Measurements from ENCODE around the gene HDHD2.

The HDHD2 gene

DNA sequence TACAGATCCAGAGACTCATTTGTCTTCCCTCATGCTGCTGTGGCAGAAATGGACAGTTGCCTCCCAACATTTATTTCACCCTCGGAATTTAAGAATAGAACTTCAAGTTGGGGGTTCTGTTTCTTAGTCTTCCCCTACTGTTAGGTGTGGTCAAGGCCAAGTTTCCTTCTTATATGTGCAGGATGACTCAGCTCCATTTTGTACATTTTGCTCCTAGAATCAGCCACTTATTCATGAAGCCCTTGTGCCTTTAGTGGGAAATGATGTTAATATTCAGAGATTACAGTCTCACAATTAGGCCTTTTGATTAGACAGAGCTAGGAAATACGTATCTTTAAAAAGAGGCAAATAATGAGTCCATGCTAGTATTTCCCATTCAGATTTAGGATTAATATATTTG lies 68.7 kb downstream of the HDHD2 start:
- no peak overlapping the region for H3K27ac ChIP-seq
- TF ChIP-seq, protein P1, sequence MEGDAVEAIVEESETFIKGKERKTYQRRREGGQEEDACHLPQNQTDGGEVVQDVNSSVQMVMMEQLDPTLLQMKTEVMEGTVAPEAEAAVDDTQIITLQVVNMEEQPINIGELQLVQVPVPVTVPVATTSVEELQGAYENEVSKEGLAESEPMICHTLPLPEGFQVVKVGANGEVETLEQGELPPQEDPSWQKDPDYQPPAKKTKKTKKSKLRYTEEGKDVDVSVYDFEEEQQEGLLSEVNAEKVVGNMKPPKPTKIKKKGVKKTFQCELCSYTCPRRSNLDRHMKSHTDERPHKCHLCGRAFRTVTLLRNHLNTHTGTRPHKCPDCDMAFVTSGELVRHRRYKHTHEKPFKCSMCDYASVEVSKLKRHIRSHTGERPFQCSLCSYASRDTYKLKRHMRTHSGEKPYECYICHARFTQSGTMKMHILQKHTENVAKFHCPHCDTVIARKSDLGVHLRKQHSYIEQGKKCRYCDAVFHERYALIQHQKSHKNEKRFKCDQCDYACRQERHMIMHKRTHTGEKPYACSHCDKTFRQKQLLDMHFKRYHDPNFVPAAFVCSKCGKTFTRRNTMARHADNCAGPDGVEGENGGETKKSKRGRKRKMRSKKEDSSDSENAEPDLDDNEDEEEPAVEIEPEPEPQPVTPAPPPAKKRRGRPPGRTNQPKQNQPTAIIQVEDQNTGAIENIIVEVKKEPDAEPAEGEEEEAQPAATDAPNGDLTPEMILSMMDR (conservative IDR thresholded peaks at IDR 0.05) = no peak
- TF ChIP-seq ZFX (IDR thresholded peaks at IDR 0.05) = no peak

DNA sequence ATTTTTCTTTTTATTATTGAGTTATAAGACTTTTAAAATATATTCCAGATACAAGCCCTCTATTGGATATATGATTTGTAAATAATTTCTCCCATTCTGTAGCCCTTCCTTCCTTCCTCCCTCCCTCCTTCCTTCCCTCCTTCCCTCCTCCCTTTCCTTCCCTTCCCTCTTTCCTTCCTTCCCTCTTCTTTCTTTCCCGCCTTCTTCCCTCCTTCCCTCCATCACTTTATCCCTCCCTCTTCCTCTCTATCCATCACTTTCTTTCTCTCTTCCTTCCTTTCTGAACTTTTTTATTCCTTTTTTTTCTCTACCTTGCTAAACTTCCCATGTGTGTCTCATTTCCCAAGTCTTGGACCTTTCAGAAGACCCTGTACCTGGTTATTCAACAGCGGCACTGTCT lies 69.4 kb downstream of the HDHD2 start:
- no peak for TF ChIP-seq ZFX (IDR thresholded peaks at IDR 0.05)
- TF ChIP-seq, protein P1 (conservative IDR thresholded peaks at IDR 0.05) = no peak
- H3K27ac ChIP-seq = no peak overlapping the region

DNA sequence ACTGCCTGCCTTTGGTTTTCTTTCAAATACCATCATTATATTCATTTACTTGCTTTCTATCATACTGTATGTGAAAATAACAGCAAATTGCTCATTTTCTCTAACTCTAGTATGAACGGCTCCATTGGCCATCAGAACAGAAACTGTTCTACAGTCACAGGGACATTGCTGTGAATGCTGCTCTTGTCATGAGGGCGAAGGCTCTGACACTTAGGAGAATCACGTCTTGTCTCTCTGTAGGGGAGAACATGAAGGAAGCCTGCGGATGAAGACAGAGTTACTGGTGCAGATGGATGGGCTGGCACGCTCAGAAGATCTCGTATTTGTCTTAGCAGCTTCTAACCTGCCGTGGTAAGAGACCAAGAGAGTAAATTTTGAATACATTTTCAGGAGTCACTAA lies 73.2 kb downstream of the HDHD2 start:
- TF ChIP-seq, protein P1 (conservative IDR thresholded peaks at IDR 0.05) = no peak
- no peak for TF ChIP-seq ZFX (IDR thresholded peaks at IDR 0.05)

DNA sequence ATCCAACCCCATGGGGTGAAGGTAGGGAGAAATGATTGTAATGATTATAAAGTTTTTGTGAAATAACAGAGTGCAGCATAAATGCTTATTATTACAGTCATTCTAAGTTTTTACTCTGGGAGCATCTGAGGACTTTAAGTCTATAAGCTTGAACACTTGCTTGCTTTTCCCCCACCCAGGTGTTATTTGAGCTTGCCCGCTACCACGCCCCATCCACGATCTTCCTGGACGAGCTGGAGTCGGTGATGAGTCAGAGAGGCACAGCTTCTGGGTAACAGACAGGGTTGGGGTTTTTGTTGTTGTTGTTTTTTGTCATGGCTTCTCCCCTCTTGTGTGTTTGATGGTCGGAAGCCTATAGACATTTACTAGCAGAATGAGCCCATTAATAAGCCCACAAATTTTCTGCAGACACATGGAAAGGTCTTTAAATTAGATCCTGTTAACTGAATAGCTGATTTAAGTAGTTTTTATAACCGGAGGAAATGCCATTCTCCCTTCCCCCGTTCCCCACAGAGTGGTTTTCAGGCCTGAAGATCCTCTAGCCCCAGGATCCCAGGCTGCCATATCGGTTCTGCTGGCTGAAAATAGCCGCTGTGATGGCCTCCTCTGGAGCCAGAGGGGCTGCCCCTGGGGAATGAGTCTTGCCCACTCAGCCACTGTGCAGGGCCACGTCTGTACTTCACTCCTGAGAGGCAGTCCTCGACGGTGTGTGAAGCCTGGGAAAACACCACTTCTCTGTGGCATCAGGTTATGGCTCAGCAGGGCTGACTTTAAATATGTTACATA lies 75.0 kb downstream of the HDHD2 start:
- no peak for TF ChIP-seq ZFX (IDR thresholded peaks at IDR 0.05)
- TF ChIP-seq, protein P1 (conservative IDR thresholded peaks at IDR 0.05) = no peak
- H3K27ac ChIP-seq = no peak overlapping the region

More for the DNA sequence above, 73.2 kb downstream of the HDHD2 start:
- H3K27ac ChIP-seq = no peak overlapping the region

DNA sequence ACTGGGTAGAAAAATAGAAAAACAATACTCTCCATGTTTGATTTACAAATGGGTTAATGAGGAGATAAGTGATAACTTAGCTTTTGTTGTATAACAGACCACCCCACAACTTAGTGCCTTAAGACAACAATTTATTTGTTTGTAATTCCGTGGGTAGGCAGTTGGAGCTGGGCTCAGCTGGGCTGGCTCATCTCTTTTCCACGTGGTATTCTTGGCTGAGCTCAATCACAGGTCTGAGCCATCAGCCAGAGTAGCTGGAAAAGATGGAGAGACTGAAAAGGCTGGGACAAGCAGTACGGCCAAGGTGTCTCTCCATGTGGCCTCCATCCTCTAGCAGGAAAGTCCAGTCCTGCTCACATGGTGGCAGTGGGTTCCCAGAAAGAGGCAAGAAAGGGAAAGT lies 82.7 kb downstream of the HDHD2 start:
- H3K27ac ChIP-seq = no peak overlapping the region
- no peak for TF ChIP-seq ZFX (IDR thresholded peaks at IDR 0.05)
- TF ChIP-seq, protein P1 (conservative IDR thresholded peaks at IDR 0.05) = no peak

DNA sequence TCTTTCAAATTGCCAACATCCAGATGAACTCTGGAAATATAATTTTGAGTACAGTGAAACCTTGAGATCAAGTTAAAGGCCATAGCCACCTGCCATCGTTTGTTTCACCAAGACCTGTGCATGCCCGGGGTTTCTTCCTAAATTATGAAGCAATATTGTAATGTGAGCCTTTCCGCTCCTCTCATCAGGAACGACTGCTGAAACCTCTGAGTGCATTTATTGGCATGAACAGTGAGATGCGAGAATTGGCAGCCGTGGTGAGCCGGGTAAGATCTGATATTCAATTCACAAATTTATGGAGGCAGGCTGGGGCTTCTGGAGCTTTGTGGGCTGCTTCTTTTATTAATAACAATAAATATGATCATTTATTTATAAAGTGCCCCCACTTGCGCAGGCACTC lies 87.2 kb downstream of the HDHD2 start:
- H3K27ac ChIP-seq = no peak overlapping the region
- TF ChIP-seq, protein P1 (conservative IDR thresholded peaks at IDR 0.05) = no peak
- no peak for TF ChIP-seq ZFX (IDR thresholded peaks at IDR 0.05)

DNA sequence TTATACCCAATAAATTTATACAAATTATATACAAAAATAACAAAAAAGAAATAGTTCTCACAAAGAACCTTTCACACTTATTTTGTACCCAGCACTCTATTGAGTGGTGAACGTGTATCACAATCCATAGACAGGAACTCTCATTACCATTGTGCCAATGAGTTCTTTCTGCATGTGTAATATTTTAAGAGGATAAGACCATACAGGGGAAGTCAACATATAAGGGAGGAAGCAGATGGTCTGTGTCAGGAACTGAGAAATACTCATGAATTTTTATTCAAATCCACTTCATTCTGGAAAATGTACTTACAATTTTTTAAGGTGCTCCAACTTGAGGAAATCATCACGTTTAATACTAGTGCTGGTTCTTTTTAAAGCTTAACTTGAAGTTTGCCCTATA lies 87.8 kb downstream of the HDHD2 start:
- H3K27ac ChIP-seq = no peak overlapping the region

More for the DNA sequence above, 87.8 kb downstream of the HDHD2 start:
- no peak for TF ChIP-seq ZFX (IDR thresholded peaks at IDR 0.05)
- TF ChIP-seq, protein P1 (conservative IDR thresholded peaks at IDR 0.05) = no peak

Measured in C4-2B (cell line).